Fibroblast of skin of left quadriceps (primary cell): Measurements from ENCODE around the gene ELF1.

Experiments
- DNase-seq, 2 experiments: peaks; one replicate each; pipeline ENCODE4 v3.0.0-alpha.2; 2013; ENCODE audit warnings: low read depth in 2 of 2

The ELF1 gene

DNA sequence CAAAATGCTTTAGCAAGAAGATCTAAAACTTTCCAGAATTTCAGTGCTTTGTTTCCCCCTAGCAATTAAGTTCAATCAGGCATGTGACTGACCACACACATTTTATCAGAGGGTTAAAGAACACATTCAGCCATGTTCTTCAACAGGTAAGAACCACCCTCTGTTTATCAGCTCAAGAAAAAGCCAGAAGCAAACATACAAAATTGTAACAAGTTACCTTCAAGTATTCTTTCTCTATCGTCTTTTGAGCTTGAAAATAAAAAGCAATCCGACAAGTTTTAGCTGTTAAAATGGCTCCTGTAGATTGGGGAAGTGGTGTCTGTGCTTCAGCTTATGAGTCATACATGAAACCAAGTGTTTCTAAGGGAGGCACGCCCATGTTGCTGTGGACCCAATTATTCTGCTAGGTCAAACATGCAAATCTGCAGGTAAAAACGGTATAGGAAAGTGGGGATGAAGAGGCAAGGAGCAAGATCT is at the start of gene ELF1:
TSS of gene ELF1 (minus strand) at position 306 of the 477 bp plus-strand sequence. CDS start 37,262 bp downstream, outside the sequence.
- DNase-seq, result no peak

DNA sequence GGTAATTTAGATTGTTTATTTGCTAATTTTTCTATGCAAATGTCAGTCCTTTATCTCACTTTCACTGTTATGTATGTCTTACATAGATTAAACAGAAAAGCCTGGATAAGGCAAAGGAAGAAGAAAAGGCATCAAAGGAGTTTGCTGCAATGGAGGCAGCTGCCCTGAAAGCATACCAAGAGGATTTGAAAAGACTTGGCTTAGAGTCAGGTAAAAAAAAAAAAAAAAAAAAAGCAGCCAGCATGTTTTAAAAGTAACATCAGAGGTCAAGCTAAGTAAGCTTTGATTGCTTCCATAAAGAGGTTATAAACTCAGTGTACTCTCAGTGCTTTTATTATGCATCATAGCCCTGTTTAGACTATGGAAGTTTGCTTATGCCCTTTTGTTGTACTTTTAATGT is 46.0 kb upstream of the ELF1 start:
- peak; percentile 23 to 29 for DNase-seq

DNA sequence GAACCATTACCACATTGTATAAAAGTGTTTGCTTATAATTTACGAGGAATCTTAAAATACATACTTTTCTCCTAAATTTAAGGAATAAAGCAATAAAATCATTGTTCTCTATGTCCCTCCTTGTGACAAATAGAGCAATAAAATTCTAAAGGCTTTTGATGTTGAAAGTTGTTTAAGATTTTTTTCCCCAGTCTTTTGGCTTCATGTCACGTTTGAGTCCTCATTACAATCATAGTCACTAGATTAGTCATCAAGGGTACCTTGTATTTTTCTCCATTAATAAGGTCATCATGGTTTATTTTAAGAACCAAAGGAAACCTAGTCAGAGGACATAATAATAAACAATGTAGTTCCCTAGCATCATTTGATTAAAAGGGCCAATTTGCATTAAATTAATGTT is 45.4 kb upstream of the ELF1 start:
- peak; percentile 51 to 52 for DNase-seq

DNA sequence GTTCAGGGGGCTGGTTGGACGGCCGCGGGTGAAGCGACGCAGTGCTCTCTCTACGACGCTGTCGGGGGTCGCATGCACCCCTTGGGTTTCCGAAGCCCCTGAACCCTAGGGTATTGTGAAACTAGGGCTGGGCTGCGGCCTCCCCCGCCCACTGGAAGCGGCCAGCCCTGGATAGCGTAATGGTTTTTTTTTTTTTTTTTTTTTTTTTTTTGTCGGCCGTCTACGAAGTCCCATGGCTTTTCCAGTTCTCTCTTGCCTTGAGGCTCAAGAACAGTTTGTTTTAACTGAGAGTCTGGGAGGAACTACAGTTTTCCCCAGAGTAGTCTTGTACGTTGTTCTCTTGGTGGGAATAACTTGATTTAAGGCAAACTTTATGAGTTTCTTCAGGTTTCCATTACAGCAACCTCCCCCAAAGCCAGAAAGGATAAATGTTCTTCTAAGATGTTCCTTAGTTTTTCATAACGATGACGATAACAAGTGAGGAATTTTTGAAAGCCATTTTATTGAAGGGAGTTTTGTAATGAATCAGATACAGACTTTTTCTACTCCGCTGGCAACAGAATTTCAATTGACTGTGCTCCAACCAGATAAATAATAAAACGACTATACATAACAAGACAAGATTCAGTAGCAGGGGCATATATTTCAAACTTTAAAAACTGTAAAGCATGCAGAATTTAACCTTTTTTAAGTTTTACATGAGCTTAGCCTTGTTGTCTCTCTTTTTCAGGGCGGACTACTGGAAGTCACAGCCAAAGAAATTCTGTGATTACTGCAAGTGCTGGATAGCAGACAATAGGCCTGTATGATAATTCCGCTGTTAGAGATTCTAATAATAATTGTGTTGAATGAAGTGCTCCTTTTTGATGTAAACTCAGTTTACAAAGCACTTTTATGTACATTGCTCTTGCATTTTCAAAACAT is 43.1 kb upstream of the ELF1 start:
- DNase-seq, result peak; percentile 12 to 18

DNA sequence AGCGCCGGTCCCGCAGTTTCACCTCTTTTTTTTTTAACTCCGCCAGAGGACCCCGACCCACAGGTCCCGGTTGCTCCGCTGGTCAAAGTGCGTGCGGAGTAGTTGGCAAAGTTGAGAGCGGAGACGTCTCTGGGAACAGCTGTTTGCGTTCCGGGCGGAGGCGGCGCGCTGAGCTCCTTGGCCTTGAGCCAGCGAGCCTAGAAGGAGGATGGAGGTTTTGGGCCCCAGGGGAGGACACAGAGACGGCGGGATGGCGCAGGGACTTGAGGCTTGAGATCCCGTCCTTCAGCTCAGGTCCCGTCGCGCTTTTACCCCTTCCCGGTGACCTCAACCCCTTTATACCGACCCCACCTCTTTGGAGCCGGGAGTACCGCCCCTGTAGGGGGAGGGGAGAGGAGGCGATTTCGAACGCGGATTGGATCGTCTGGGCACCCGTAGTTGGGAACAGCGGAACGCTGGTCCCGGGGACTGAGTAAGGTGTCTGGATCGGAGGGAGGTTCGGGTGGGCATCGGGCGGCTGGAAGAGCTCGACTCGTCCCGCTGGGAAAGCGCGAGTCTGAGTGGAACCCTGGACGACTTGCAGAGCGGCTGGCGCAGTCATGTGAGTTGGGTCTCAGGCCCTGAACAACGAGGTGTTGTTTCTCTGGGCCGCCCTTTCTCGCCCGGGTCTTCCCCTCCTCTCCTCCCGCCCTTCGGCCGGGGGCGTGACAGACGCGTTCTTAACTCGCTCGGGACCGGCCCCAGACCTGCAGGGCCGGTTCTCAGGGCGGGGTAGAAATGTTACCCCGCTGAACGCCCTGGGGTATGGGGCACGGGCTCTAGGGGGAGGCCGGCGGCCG is 42.2 kb upstream of the ELF1 start, which contains the start of gene WBP4:
TSS of gene WBP4 (plus strand) at position 435 of the 839 bp plus-strand sequence. CDS start at position 600, 165 bp downstream.
- DNase-seq, result peak; percentile 91 to 93

DNA sequence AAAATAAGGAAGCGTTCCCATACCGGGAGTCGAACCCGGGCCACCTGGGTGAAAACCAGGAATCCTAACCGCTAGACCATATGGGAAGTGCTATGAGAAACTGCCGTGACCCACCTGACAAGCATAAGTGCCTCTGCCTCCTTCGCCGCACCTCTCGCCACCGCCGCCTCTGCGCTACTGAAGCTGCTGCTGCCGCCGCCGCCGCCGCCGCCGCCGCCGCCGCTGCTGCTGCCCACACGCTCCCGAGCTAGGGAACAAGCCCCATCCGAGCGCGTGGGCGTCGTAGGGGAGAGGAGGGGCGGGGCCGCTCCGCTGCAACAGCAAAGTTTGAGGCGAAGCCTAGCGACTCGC is 41.6 kb upstream of the ELF1 start:
- DNase-seq, result peak; percentile 72 to 79

DNA sequence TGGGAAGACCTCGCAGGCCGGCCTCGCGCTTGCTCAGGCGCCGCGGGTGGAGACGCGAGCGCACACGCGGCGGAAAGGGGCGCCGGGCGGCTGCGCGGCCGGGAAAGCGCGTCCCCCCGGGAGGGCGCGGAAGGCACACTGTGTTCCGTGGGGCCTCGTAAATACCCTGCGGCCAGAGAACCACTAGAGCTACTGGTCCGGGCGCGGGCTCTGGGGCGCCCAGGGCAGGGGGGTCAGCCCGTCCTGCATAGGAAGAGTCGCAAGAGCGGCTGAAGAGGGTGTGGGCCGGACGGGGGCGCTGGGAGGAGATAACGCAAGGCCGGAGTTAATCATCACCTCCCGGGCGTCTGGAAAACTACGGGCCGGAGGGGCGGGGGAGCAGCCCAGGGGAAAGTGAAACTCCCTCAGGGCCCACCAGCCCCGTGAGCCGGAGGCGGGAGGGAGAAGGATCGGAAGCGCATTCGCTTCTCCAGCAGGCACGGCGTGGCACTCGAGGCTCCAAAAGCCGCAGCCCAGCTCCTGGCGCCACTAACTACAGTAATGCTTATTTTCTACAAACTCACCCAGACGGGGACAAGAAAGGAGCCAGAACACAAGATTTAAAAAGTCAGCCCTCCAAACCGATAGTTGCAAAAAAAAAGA is 41.1 kb upstream of the ELF1 start:
- DNase-seq, result peak; percentile 74 to 76

DNA sequence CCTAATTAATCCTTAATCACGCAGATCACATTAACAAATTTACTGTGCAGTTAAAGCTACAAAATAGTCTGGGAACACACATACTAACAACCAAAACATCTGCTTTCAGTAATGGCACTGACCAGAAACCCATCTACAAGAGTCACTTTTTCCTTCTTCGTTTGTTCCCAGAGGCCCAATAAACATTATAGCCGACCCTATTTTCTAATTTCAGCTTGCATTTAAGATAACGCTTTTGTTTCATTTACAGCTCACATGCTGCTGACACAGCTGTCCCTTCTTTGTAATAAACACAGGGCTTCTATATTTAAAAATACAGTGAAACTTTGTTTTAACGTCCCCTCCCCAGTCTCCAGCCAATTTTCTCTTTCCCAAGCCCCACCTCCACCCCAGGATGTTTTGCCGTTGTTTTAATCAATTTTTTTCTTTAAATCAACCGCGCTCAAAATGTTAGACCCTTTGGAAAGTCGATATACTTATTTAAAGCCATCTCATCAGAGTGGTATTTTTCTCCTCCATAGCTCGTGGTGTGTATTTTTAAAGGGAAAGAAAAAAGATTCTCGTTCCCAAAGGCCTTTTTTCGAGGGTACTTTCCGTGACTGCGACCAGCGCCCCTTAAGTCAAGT is 40.5 kb upstream of the ELF1 start:
- DNase-seq, result no peak

DNA sequence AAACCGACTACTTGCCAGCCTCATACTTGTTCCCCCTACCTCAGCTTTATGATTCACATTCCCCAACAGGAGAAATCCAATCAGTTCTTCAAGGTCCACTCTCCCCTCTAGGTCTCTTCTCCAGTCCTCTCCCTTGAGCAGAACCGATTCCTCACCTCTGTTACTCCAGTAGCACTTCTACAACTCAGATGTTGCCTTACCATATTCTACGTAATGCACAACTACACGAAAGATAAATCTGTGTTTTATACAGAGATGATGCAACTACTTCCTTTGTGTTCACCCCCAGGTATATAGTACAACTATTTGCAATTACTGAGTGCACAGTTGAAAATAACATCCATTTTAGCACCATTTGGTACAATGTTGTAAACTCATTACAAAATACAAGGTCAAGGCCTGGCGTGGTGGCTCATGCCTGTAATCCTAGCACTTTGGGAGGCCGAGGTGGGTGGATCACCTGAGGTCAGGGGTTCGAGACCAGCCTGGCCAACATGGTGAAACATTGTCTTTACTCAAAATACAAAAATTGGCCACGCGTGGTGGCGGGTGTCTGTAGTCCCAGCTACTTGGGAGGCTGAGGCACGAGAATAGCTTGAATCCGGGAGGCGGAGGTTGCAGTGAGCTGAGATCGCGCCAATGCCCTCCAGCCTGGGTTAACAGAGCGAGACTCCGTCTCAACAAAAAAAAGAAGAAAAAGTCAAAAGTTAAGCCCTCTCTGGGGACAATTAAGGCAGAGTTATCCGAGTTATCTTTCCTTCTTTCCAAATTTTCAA is 39.4 kb upstream of the ELF1 start:
- DNase-seq, result no peak

DNA sequence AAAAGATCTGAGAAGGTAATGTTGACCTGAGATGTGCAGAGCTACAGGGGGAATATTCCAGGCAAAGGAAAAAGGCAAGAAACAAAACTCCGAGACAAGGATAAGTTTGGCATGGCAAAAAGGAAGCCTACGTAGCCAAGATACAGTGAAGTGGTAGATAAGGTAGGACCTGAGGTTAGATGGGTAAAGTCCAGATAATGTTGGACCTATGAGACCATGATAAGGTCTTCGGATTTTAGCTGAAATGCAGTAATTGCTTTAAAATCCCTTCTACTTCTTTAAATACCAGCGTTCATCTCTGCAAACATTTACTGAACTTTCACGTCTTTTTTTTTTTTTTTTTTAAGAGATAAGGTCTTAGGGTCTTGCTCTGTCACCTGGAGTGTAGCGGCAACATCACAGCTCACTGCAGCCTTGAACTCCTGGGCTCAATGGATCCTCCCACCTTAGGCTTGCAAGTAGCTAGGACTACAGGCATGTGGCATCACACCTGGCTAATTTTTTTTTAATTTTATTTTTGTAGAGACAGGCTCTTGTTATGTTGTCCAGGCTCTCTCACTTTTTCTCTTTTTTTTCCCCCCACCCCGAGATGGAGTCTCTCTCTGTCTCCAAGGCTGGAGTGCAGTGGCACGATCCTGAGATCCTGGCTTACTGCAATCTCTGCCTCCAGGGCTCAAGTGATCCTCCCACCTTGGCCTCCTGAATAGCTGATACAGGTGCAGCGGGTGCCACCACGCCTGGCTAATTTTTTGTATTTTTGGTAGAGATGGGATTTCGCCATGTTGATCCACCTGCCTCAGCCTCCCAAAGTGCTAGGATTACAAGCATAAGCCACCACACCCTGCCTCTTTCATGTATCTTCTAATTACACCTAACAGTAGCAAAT is 38.0 kb upstream of the ELF1 start:
- DNase-seq, result no peak

DNA sequence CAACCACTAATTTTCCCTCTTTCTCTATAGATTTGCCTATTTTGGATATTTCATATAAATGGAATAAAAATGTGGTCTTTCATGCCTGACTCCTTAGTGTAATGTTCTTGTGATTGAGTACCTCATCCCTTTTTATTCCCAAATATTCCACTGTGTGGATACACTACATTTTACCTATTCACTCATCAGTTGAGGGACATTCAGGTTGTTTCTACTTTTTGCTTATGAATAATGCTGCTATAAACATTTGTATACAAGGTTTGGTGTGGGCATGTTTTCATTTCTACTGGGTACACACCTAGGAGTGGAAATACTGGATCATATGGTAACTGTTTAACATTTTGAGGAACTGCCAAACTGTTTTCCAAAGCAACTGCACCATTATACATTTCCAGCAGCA is 37.1 kb upstream of the ELF1 start:
- no peak for DNase-seq

DNA sequence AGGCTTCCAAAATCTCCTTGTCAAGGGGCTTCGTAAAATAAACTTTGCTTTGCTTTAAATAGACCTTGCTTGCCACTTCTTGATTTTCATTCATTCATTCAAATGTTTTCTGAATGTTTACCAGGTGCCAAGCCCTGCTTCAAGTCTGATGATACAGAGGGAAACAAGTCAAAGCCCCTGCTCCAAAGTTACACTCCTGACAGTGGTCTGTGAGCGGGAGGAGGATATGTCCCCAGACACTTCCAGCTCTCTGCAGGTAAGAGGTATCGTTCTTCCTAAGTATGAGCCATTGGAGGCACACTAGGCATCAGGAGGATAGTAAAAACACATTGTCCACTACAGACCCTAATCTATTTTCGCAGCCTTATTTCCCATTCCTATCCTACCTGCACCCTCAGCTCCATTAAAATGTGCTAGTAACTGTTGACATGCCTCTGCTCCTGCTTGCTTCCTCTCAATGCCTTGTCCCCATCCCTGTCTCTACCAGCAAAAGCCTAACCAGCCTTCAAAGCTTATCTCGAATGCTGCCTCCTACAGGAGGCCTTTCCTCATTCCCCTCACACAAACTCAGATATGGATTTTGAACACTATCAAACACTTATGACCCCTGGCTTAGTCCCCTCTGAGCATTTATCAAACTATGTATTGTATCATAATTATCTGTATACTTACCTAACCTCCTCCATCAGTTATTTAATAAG is 36.0 kb upstream of the ELF1 start:
- DNase-seq, result no peak

DNA sequence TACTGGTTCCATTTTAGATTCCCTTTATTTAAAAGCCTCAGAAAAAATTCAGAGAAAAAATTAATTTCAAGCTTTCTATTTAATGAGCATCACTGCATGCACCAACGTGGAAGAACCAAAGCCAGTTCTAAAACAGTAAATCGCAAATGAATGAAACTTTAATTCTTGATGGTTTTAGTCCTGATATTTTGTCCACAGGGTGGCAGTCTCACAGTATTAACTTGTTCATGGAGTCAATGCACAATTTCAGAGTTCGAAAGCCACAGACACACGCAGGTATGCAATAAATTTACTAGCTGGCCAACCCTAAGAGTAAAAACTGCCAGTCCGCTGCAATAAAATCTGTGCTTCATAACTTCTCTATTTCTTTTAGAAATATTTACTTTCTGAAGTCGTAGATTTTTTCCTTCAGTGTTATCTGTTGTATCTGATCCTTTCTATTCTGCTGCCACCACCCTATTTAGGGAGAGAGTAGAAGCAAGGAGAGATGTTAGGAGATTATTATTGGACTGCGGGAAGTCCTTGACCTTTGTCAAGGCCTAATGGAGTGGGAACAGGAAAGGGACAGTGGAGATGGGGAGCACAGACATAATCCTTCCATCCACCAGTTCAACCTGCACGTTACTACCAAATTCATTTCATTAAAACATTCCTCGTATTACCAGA is 35.2 kb upstream of the ELF1 start:
- peak; percentile 30 to 31 for DNase-seq

DNA sequence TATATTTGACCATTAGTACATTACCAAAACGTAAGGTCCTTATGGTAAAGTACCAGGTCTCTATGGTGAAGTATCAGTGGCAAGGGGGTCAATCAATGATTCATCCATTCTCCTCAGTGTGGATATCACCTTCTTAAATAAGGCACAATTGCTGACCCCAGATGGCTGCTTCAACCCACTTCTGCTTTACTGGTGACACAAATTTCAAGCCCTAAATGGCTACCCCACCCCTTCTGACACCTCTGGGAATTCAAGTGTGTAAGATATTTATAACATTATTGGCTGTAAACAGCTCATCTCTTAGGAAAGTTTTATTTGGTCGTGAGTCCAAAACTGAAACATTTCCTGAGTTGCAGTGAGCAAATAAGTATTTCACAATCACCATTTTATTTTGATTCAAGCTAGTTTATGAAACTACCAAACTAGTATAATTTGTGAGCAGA is 34.3 kb upstream of the ELF1 start:
- DNase-seq, result peak; percentile 26 to 30

DNA sequence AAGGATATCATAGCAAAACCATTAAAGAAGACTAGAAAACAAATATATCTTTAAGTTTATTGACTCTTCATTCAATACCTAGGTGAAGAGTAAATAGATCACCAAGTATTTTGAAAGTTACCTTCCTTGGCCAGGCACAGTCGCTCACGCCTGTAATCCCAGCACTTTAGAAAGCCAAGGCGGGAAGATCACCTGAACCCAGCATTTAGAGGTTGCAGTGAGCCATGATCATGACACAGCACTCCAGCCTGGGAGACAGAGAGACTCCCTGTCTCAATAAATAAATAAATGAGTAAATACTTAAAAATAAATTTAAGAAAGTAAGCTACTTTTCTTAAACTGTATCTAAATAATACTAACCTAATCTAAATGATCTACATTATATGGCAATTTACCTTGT is 33.3 kb upstream of the ELF1 start:
- no peak for DNase-seq

DNA sequence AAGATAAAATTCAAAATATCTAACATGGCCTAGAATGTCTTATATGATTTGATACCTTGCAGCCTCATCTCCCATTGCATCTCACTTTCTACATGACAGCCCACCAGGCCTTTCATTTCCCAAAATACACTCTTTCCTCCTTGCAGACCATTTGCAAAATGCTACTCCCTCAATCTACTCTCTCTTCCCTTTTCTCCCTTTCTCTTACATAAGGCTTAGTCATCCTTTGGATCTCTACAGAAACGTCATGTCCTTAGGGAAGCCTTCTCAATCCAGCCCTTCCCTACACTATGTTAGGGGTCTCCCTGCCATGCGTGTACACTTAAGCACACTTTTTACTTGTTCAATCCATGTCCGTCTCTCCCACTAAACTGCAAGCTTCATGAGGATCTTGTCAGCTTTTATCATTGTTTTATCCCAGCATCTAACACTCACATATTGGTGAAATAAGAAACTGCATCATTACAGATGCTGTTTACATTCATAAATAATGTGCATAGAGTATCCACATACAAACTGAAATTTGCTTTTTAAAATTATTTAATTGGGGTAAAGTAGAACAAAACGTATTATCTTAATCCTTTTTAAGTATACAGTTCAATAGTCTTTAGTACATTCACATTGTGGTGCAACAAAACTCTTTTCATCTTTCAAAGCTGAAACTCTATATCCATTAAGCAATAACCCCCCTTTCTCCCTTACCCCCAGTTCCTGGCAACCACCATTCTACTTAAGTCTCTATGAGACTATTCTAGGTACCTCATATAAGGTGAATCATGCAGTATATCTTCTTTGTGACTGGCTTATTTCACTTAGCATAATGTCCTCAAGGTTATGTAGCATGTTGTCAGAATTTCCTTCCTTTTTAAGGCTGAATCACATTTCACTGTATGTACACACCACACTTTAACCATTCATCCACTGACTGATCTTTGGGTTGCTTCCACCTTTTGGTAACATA is 30.6 kb upstream of the ELF1 start:
- DNase-seq, result no peak

DNA sequence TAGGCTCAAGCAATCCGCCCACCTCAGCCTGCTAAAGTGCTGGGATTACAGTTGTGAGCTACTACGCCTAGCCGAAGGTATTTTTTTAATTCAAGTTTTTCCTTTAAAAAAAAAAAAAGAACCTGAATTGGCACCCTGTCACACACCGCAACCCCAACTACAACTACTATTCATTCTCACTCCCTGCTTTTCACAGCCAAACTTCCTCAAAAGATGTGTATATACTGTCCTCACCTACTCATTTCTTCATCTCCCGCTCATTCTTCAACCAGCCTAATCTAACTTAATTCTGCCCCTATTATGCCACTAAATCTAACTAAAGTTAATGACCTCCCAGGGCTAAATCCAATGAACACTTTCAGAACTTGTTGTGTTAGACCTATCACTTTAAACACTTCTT is 29.5 kb upstream of the ELF1 start:
- no peak for DNase-seq
